ENCODE data around the gene SIN3B.

The SIN3B gene

DNA sequence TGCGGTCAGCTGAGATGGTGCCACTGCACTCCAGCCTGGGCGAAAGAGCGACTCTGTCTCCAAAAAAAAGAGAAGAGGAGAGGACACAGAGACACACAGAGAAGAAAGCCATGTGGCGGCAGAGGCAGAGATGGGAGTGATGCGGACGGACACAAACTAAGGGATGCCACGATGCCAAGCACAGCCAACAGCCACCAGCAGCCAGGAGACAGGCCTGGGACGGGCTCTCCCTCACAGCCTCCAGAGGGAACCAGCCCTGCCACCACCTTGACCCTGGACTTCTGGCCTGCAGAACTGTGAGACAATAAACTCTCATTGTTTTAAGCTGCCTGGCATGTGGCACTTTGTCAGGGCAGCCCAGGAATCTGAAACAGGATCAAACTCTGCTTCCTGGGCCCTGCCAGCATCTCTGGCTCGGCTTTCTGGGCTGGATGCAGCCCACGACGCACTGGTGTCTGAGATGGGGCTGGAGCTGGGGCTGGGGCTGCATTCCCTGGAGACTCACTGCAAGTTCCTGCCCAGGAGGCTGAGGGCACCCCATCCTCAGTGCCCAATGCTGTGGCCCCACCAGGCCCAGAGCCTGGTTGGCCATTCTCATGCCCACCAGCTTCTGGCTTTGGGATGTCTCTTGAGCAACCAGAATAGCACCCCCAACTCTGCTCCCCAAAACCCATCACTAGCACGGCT lies 62.6 kb downstream of the SIN3B start:
- no peak for DNase-seq (ENCODE audit: low read depth)
- TF ChIP-seq CTCF (IDR thresholded peaks at IDR 0.05; ENCODE audit: insufficient read depth, low read depth, low read length, missing control alignments), result no peak
- H3K4me3 ChIP-seq (ENCODE audit: low read depth, low read length), result no peak overlapping the region

DNA sequence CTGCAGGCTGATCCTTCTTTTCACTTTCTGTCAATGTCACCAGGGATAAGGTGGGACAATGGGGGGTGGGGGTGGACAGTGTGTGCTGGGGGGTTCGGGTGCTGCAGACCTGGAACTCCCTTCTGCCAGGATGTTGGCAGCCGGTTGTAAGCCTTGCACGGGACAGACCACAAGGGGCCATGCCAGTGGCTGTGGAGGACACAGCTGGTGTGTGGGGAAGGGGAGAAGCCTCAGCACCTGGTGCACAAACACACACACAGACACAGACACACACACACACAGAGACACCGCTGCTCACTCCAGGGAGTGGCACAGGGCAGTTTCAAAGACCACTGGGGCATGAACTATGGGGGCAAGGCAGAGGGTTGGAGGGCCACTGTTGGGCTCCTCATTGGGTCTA lies 63.2 kb downstream of the SIN3B start:
- H3K4me3 ChIP-seq (ENCODE audit: low read depth, low read length), result no peak overlapping the region
- no peak for DNase-seq (ENCODE audit: low read depth)
- no peak for TF ChIP-seq CTCF (IDR thresholded peaks at IDR 0.05; ENCODE audit: insufficient read depth, low read depth, low read length, missing control alignments)

DNA sequence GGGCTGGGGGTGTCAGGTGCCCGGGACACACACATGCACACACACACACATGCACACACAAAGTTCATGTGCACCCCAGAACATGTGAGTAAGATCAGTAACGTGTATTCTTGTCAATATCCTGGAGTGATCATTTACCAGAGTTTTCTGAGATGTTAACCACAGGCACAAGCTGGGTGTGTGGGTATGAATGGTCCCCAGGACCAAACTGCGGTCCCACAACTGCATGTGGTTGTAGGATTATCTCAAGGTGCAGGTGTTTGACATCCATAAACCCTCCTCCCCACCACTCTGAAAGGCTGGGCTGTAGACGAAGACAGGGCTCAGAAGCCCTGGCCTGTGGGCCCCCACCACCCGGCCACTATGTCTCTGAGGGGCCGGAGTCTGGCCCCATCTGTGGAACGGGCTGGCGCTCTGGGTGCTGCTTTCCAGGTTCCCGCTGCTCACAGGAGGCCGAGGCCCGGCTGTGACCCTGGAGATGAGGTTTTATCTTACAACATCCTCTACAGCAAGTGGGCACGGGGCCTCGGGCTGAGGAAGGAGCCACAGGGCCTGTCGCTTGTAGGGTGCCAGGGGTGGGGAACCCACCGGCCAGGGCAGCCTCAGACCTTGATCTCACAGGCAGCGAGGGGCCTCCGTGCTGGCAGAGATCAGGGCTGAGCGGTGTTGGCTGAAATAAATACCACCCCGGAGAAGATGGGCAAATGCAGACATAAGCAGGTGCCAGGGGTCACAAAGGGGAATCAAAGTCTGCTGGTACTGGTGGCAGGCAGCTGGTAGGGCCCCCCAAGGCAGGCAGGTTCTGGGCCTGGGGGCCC lies 63.9 kb downstream of the SIN3B start:
- TF ChIP-seq CTCF (IDR thresholded peaks at IDR 0.05; ENCODE audit: insufficient read depth, low read depth, low read length, missing control alignments), result no peak
- peak; percentile 69 for DNase-seq (ENCODE audit: low read depth)
- H3K4me3 ChIP-seq (ENCODE audit: low read depth, low read length), result no peak overlapping the region

GRCh38 chr19:16893686-16893989 lies 64.4 kb downstream of the SIN3B start:
- TF ChIP-seq CTCF (IDR thresholded peaks at IDR 0.05; ENCODE audit: insufficient read depth, low read depth, low read length, missing control alignments), result no peak
- H3K4me3 ChIP-seq (ENCODE audit: low read depth, low read length), result no peak overlapping the region
- DNase-seq (ENCODE audit: low read depth), result peak; percentile 61

- H3K4me3 ChIP-seq (ENCODE audit: low read depth, low read length), result no peak overlapping the region
- peak; percentile 41 for DNase-seq (ENCODE audit: low read depth)
- no peak for TF ChIP-seq CTCF (IDR thresholded peaks at IDR 0.05; ENCODE audit: insufficient read depth, low read depth, low read length, missing control alignments)
These were observed 64.9 kb downstream of the SIN3B start for GRCh38 chr19:16894080-16894479.

DNA sequence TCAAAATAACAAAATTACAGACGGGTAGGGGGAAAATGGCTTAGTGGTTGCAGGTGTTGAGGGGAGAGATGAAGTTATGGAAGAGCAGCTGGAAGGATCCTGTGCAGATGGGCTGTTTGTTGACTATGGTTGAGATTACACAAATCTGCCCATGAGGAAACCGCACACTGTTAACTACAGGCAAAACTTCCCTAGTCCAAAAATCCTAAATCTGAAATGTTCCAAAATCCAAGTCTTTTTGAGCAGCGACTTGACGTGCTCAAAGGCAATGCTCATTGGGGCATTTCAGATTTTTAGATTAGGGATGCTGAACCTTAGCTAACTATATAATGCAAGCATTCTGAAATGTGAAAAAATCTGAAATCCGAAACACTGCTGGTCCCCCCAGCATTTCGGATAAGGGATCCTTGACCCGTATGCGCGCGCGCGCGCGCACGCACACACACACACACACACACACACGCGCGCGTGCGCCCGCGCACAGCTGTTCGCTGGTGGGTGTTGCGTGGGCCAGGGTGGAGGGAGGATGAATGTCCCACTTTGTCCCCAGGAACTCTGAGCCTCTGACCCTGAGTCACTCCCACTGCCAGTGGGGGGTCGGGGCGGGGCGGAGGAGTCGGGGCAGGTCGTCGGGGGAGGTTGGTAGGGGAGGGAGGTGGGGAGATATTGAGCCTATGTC lies 66.4 kb downstream of the SIN3B start:
- no peak overlapping the region for H3K4me3 ChIP-seq (ENCODE audit: low read depth, low read length)
- no peak for TF ChIP-seq CTCF (IDR thresholded peaks at IDR 0.05; ENCODE audit: insufficient read depth, low read depth, low read length, missing control alignments)
- no peak for DNase-seq (ENCODE audit: low read depth)
